Adipocyte (in vitro differentiated cells): Measurements from ENCODE around the gene IL20.
"Not testable (repeated sequence)": the region's sequence is repeated elsewhere in the genome, so short reads cannot be mapped to it uniquely, and the experiment has no call there.

Experiments
- DNase-seq: peaks from one replicate; pipeline ENCODE4 v3.0.0-alpha.2; 2015; ENCODE audit warnings: low read depth
- H3K27me3 ChIP-seq: replicated peaks from 2 replicates; pipeline ENCODE4 v1.7.0; 2013; ENCODE audit warnings: mild to moderate bottlenecking, low read length, moderate library complexity; ENCODE audit not compliant: control insufficient read depth, insufficient read depth
- H3K36me3 ChIP-seq: 2 replicates; pipeline ENCODE4 v1.7.0; 2013; ENCODE audit warnings: low read length, mild to moderate bottlenecking, moderate library complexity; ENCODE audit not compliant: control insufficient read depth, insufficient read depth, severe bottlenecking
- H3K4me1 ChIP-seq: 2 replicates; pipeline ENCODE4 v1.7.0; 2013; ENCODE audit warnings: mild to moderate bottlenecking, low read length, moderate library complexity; ENCODE audit not compliant: control insufficient read depth, insufficient read depth
- H3K4me3 ChIP-seq: 2 replicates; pipeline ENCODE4 v1.7.0; 2013; ENCODE audit warnings: mild to moderate bottlenecking, low read length, moderate library complexity
- H3K9ac ChIP-seq: 2 replicates; pipeline ENCODE4 v1.7.0; 2013; ENCODE audit warnings: mild to moderate bottlenecking, low read length, moderate library complexity
- H3K9me3 ChIP-seq: 2 replicates; pipeline ENCODE4 v1.7.0; 2013; ENCODE audit warnings: mild to moderate bottlenecking, low read length, moderate library complexity; ENCODE audit not compliant: control insufficient read depth

IL20 gene

DNA sequence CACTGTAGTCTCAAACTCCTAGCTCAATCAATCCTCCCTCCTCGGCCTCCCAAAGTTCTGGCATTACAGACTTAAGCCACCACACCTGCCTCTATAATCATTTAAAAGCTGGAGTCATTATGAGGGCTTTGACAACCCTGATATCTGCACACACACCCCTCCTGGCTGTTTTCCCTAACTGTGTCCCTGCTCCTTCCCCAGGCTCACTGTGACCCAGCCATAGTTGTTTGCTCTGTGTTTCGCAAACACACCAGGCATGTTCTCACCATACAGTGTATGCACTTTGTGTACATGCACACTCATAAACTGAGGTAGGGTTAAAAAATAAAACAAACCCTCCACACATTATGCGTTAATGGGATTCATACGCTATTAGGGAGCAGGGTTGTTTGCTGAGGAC lies 21.8 kb upstream of the IL20 start:
- Histone ChIP-seq H3K27me3 (no peaks in the 10 kb centered on the region), H3K36me3 (no peaks in the 10 kb centered on the region), H3K4me1 (no peaks in the 10 kb centered on the region), H3K9me3 (no peaks in the 10 kb centered on the region), H3K4me3 (no peak overlapping the region), H3K9ac (no peak overlapping the region)
- no peak for DNase-seq

DNA sequence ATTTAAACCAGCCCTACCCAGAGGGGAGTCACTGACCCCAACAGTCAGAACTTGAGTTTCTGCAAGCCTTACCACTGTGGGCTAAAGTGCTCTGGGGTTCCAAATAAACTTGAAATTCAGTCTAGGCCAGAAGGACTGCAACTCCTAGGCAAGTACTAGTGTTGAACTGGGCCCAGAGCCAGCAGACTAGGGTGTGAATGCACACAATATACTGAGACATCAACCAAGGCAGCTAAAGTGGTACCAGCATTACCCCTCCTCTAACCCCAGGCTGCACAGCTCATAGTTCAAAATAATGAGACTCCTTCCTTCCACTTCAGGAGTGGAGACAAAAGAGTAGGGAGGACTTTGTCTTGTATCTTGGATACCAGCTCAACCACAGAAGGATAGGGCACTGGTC lies 18.9 kb upstream of the IL20 start:
- no peaks in the 10 kb centered on the region for H3K36me3 ChIP-seq
- H3K27me3 ChIP-seq: no peaks in the 10 kb centered on the region
- H3K9ac ChIP-seq: no peak overlapping the region
- H3K4me1 ChIP-seq: peaks cover 2% of the 10 kb centered on the region
- no peaks in the 10 kb centered on the region for H3K9me3 ChIP-seq
- no peak overlapping the region for H3K4me3 ChIP-seq
- no peak for DNase-seq

DNA sequence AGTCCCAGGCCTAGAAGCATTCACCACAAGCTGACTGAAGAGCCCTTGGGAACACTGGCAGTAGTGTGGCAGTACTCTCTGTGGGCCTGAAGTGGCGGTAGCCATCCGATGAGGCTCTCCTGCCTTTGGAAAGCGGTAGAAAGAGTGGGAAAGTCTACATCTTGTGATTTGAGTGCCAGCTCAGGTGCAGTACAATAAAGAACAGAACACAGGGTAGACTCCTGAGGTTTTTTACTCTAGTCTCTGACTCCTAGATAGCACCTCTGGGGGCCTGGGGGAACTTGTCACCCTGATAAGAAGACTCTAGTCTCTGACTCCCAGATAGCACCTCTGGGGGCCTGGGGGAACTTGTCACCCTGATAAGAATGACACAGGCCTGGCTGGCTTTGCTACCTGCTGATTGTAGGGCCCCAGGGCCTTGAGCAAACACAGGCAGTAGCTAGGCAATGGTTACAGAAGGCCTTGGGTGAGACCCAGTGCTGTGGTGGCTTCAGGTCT lies 18.0 kb upstream of the IL20 start:
- DNase-seq: no peak
- Histone ChIP-seq H3K27me3 (no peaks in the 10 kb centered on the region), H3K9ac (no peak overlapping the region), H3K36me3 (no peaks in the 10 kb centered on the region), H3K9me3 (no peaks in the 10 kb centered on the region), H3K4me1 (peaks cover 4% of the 10 kb centered on the region), H3K4me3 (no peak overlapping the region)

DNA sequence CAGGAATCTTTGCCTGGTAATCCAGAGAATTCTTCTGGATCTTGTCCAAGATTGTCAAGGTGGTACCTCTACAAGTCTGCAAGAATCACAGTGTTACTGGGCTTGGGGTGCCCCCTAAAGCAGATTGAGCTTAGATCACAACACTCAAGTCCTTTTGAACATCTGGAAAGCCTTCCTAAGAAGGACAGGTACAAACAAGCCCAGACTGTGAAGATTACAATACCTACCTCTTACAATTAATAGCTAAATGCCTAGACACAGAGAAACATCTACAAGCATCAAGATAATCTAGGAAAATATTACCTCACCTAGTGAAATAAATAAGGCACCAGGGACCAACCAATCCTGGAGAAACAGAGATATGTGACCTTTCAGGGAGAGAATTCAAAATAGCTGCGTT lies 17.5 kb upstream of the IL20 start:
- no peak overlapping the region for H3K9ac ChIP-seq
- no peaks in the 10 kb centered on the region for H3K36me3 ChIP-seq
- peaks cover 4% of the 10 kb centered on the region for H3K4me1 ChIP-seq
- H3K27me3 ChIP-seq: no peaks in the 10 kb centered on the region
- no peaks in the 10 kb centered on the region for H3K9me3 ChIP-seq
- no peak for DNase-seq
- H3K4me3 ChIP-seq: no peak overlapping the region

DNA sequence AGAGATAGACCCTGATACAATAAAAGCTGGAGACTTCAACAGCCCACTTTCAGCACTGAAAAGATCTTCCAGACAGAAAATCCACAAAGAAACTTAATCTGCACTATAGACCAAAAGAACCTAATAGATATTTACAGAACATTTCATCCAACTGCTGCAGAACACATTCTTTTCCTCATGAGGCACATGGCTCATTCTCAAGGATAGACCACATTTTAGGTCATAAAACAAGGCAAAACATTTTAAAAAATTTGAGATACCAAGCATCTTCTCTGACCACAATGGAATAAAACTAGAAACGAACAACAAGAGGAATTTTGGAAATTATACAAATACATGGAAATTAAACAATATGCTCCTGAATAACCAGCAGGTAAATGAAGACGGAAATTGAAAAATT lies 15.0 kb upstream of the IL20 start:
- Histone ChIP-seq H3K4me3 (no peak overlapping the region), H3K9me3 (no peaks in the 10 kb centered on the region), H3K27me3 (no peaks in the 10 kb centered on the region), H3K36me3 (no peaks in the 10 kb centered on the region), H3K4me1 (peaks cover 4% of the 10 kb centered on the region), H3K9ac (no peak overlapping the region)
- no peak for DNase-seq

DNA sequence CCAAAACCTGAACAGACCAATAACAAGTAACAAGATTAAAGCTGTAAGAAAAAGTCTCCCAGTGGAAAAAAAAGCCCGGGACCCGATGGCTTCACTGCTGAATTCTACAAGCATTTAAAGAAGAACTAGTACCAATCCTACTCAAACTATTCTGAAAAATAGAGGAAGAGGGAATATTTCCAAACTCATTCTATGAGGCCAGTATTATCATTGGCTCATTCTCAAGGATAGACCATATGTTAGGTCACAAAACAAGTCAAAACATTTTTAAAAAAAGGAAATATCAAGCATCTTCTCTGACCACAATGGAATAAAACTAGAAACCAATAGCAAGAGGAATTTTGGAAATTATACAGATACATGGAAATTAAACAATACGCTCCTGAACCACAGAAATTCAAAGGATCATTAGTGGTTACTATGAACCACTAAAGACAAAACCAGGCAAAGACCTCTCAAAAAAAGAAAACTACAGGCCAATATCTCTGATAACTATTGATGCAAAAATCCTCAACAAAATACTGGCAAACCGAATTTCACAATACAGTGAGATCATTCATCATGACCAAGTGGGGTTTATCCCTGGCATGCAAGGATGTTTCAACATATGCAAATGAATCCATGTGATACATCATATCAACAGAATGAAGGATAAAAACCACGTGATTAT lies 13.9 kb upstream of the IL20 start:
- DNase-seq: peak; percentile 76
- no peak overlapping the region for H3K9ac ChIP-seq
- no peaks in the 10 kb centered on the region for H3K36me3 ChIP-seq
- no peaks in the 10 kb centered on the region for H3K9me3 ChIP-seq
- H3K4me1 ChIP-seq: peaks cover 4% of the 10 kb centered on the region
- no peak overlapping the region for H3K4me3 ChIP-seq
- H3K27me3 ChIP-seq: peaks cover 3% of the 10 kb centered on the region

DNA sequence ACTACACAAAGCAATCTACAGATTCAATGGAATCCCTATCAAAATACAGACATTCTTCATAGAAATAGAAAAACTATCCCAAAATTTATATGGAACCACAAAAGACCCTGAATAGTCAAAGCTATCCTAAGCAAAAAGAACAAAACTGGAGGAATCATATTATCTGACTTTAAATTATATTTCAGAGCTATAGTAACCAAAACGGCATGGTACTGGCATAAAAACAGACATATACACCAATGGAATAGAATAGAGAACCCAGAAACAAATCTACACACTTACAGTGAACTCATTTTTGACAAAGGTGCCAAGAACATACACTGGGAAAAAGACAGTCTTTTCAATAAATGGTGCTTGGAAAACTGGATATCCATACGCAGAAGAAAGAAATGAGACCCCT lies 12.8 kb upstream of the IL20 start:
- H3K36me3 ChIP-seq, H3K27me3 ChIP-seq, DNase-seq, H3K4me3 ChIP-seq, H3K9me3 ChIP-seq, H3K9ac ChIP-seq, H3K4me1 ChIP-seq: not testable (repeated sequence)

DNA sequence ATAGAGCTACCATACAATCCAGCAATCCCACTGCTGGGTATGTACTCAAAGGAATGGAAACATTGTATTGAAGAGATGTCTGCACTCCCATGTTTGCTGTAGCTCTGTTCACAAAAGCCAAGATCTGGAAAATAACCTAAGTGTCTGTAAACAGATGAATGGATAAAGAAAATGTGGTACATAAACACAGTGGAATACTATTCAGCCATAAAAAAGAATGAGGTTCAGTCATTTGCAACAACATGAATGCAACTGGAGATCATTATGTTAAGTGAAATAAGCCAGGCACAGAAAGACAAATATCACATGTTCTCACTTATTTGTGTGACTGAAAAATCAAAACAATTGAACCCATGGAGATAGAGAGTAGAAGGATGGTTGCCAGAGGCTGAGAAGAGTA lies 11.7 kb upstream of the IL20 start:
- not testable (repeated sequence) for DNase-seq, H3K9ac ChIP-seq, H3K36me3 ChIP-seq, H3K27me3 ChIP-seq, H3K9me3 ChIP-seq, H3K4me3 ChIP-seq, H3K4me1 ChIP-seq

DNA sequence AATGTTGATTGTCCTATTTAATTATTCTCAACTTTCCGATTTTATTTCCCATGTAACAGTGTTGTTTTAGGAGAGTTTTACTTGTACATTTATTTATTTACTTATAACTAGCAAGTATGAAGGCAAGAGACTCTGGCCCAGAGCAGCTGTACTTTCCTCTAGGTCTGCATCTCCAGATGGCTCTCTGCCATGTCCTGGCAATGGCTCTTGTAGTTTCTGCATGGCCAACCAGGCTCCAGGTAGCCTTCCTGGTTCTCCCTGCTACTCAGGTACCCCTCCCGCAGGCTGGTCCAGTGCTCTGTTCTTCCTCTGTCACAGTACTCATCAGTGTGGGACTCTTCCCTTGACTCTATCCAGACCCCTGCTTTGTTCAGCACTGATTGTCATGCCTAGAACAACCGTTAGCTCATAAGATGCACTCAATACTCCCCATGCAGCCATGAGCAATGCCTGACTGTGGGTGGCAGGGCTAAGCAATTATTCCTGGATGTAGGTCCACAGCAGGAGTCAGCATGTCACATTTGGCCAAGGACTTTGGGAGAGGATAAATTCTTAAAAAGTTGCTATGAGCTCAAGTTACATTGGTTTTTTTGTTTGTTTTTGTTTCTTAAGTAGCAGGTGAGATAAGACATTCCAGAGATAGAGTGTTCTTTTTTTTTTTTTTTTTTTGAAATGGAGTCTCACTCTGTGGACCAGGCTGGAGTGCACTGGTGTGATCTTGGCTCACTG lies 10.9 kb upstream of the IL20 start:
- no peak for DNase-seq
- peaks cover 7% of the 10 kb centered on the region for H3K27me3 ChIP-seq
- no peak overlapping the region for H3K4me3 ChIP-seq
- H3K9ac ChIP-seq: no peak overlapping the region
- H3K9me3 ChIP-seq: no peaks in the 10 kb centered on the region
- no peaks in the 10 kb centered on the region for H3K36me3 ChIP-seq
- H3K4me1 ChIP-seq: peaks cover 4% of the 10 kb centered on the region

DNA sequence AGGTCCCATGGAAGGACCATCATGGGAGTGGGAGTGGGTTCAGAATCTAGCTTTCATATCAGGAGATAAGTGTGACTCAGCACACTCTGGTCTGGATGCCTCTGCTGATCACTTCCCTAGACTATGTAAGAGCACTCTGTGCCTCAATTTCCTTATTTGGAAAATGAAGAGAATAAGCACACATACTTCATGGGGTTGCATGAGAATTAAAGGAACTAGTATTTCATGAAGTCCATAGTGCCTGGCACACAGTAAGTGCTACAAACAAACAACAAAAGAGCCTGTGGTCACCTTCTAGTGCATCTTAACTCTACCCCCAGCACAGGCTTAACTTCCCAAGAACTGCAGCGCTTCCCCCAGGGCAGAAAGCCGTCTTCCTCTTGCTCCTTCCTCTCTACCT lies 9.6 kb upstream of the IL20 start:
- H3K27me3 ChIP-seq: peaks cover 16% of the 10 kb centered on the region
- no peak overlapping the region for H3K9ac ChIP-seq
- peaks cover 4% of the 10 kb centered on the region for H3K4me1 ChIP-seq
- no peaks in the 10 kb centered on the region for H3K36me3 ChIP-seq
- no peaks in the 10 kb centered on the region for H3K9me3 ChIP-seq
- H3K4me3 ChIP-seq: no peak overlapping the region
- DNase-seq: no peak

DNA sequence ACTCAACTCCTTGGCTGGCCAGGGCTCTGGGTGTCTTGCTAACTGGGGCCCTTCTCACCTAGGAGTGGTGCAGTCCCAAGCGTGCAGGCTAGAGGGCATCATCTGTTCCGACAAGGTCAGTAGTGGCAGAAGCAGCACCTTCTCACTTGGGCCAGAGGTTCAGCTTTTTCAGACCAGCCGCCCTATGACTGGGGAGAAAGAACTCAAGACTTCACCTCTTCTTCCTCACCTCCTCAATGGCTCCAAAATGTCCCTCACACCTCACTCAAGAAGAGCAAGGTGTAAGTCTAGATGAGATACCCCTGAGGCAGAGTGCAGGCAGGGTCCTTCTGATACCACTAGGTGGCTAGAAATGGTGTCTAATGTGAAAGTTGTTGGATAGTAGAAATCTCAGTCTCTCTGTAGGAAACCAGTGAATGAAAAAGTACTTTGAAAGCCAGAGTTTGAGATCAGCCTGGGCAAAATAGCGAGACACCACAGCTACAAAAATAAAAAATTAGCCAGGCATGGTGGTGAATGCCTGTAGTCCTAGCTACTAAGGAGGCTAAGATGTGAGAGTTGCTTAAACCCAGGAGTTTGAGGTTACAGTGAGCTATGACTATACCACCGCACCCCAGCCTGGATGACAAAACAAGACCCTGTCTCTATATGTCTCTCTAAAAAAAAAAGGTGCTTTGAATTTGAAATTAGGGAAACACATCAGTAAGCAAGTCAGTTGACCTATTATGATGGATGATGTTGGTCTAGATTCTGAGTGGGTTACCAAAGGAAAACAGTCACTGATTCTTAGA lies 8.6 kb upstream of the IL20 start:
- no peaks in the 10 kb centered on the region for H3K36me3 ChIP-seq
- peaks cover 22% of the 10 kb centered on the region for H3K27me3 ChIP-seq
- H3K4me3 ChIP-seq: no peak overlapping the region
- no peak for DNase-seq
- no peak overlapping the region for H3K9ac ChIP-seq
- no peaks in the 10 kb centered on the region for H3K9me3 ChIP-seq
- H3K4me1 ChIP-seq: no peaks in the 10 kb centered on the region
